Measurements from ENCODE around the gene CREB5.

DNA sequence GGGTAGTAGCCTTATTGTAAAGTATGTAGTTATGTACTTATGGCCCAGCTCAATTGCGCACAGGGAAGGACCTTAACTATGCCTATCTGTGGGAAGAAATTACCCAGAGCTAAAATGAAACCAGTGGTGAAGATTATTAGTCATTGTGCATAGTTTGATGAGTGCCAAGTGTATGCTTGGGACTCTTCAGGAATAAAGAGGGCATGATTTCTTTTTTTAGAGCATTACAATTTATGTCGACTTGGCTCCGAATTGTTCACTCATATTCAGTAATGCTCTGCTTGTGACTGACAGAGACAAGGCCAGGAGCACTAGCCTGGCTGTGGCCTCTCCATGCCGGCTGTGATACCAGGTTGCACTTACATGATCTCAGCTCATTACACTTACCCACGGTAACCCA, 276.3 kb downstream of the CREB5 start:
- TF ChIP-seq EZH2 (IDR thresholded peaks at IDR 0.05; ENCODE audit: borderline replicate concordance, low read depth, low read length, severe bottlenecking), result no peak
- TF ChIP-seq, protein P1, sequence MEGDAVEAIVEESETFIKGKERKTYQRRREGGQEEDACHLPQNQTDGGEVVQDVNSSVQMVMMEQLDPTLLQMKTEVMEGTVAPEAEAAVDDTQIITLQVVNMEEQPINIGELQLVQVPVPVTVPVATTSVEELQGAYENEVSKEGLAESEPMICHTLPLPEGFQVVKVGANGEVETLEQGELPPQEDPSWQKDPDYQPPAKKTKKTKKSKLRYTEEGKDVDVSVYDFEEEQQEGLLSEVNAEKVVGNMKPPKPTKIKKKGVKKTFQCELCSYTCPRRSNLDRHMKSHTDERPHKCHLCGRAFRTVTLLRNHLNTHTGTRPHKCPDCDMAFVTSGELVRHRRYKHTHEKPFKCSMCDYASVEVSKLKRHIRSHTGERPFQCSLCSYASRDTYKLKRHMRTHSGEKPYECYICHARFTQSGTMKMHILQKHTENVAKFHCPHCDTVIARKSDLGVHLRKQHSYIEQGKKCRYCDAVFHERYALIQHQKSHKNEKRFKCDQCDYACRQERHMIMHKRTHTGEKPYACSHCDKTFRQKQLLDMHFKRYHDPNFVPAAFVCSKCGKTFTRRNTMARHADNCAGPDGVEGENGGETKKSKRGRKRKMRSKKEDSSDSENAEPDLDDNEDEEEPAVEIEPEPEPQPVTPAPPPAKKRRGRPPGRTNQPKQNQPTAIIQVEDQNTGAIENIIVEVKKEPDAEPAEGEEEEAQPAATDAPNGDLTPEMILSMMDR (IDR thresholded peaks at IDR 0.05; ENCODE audit: borderline replicate concordance, extremely low read depth, low read length, poor library complexity, severe bottlenecking), result no peak

Measured in DND-41 (cell line).